CD4-positive, CD25-positive, alpha-beta regulatory T cell (primary cell): ENCODE measurements around the gene PINLYP. TPM values are rescaled to one million over a fixed set of nuclear protein-coding genes. Genes with fewer than 3 reads are reported as not detected.

Experiments used
- ATAC-seq, 2 donors: fragments of 150-1000 bp; cut with Tn5 transposase; one replicate each; pipeline ENCODE4 v1.10.0; 2021; ENCODE audit warnings: low read depth in 2 of 2, moderate number of reproducible peaks in 2 of 2, moderate library complexity in 1 of 2
- DNase-seq, 3 donors: peaks; one replicate each; pipeline versions ENCODE4 v3.0.0 to v3.0.0-alpha.2; 2012 to 2022; ENCODE audit warnings: mixed read lengths in 1 of 3
- H3K27ac ChIP-seq: one replicate; pipeline ENCODE4 v1.7.0; 2013; ENCODE audit warnings: mild to moderate bottlenecking, low read length; ENCODE audit not compliant: insufficient read depth, poor library complexity, severe bottlenecking
- H3K27me3 ChIP-seq: one replicate; pipeline ENCODE4 v1.7.0; 2013; ENCODE audit warnings: low read length; ENCODE audit not compliant: control insufficient read depth, insufficient read depth
- H3K36me3 ChIP-seq: one replicate; pipeline ENCODE4 v1.7.0; 2013; ENCODE audit warnings: mild to moderate bottlenecking, low read length, moderate library complexity; ENCODE audit not compliant: control insufficient read depth, insufficient read depth
- H3K4me1 ChIP-seq: 2 replicates; pipeline ENCODE4 v1.7.0; 2013; ENCODE audit warnings: mild to moderate bottlenecking, low read length; ENCODE audit not compliant: insufficient read depth, control insufficient read depth, poor library complexity, severe bottlenecking
- H3K4me3 ChIP-seq: one replicate; pipeline ENCODE4 v1.7.0; 2013; ENCODE audit warnings: low read depth, mild to moderate bottlenecking, low read length, moderate library complexity
- H3K9me3 ChIP-seq, 2 experiments: 1 replicate in 1 of 2; 2 replicates in 1 of 2; pipeline ENCODE4 v1.7.0; 2013; ENCODE audit warnings: low read length in 2 of 2, mild to moderate bottlenecking in 1 of 2, moderate library complexity in 1 of 2; ENCODE audit not compliant: control insufficient read depth in 2 of 2
- H3K27ac Mint-ChIP-seq, 3 donors: one replicate each; pipeline ENCODE4 v1.8.0; 2020 to 2022; ENCODE audit warnings: mild to moderate bottlenecking in 3 of 3, mixed read lengths in 3 of 3, moderate library complexity in 2 of 3
- H3K27me3 Mint-ChIP-seq: one replicate; pipeline ENCODE4 v1.8.0; 2022; ENCODE audit warnings: mild to moderate bottlenecking, mixed read lengths
- H3K36me3 Mint-ChIP-seq: one replicate; pipeline ENCODE4 v1.8.0; 2020; ENCODE audit warnings: mixed read lengths
- H3K4me1 Mint-ChIP-seq, 4 donors: one replicate each; pipeline ENCODE4 v1.8.0; 2020 to 2022; ENCODE audit warnings: mixed read lengths in 4 of 4, mild to moderate bottlenecking in 1 of 4
- H3K4me3 Mint-ChIP-seq, 4 donors: one replicate each; pipeline ENCODE4 v1.8.0; 2020 to 2022; ENCODE audit warnings: mild to moderate bottlenecking in 4 of 4, mixed read lengths in 4 of 4, moderate library complexity in 3 of 4
- H3K9me3 Mint-ChIP-seq, 7 donors: one replicate each; pipeline ENCODE4 v1.8.0; 2020 to 2022; ENCODE audit warnings: mixed read lengths in 7 of 7, mild to moderate bottlenecking in 3 of 7, moderate library complexity in 2 of 7
- polyA plus RNA-seq, 4 donors: library from polyadenylated mRNA; unstranded; fragments of 300-500 nt; fragmentation: Illumina TruSeq; gene quantifications; one replicate each; pipeline ENCODE4 v1.2.3, GENCODE V29; 2021
- total RNA-seq: library from RNA; stranded (reverse); gene quantifications from one replicate; pipeline ENCODE4 v1.2.3, GENCODE V29; 2022

PINLYP gene
- total RNA-seq (not detected), polyA plus RNA-seq (1 to 10 TPM in 1 of 4 donors, under 1 TPM in 3; 0.42 to 1.3 (median 0.65) TPM)

GRCh38 chr19:43575156-43575950 is at the start of gene PINLYP, which contains the start of gene XRCC1:
Gene PINLYP (plus strand): TSS chr19:43575801. CDS start chr19:43577192, 1,391 bp downstream.
Gene XRCC1 (minus strand): TSS chr19:43575527. CDS start chr19:43575458, 69 bp downstream.
- DNase-seq: peak; percentile 95 to 98 (median 97)
- H3K4me1 Mint-ChIP-seq: peaks cover 7 to 53% (median 28%) of the 10 kb centered on the region in 4 donors

DNA sequence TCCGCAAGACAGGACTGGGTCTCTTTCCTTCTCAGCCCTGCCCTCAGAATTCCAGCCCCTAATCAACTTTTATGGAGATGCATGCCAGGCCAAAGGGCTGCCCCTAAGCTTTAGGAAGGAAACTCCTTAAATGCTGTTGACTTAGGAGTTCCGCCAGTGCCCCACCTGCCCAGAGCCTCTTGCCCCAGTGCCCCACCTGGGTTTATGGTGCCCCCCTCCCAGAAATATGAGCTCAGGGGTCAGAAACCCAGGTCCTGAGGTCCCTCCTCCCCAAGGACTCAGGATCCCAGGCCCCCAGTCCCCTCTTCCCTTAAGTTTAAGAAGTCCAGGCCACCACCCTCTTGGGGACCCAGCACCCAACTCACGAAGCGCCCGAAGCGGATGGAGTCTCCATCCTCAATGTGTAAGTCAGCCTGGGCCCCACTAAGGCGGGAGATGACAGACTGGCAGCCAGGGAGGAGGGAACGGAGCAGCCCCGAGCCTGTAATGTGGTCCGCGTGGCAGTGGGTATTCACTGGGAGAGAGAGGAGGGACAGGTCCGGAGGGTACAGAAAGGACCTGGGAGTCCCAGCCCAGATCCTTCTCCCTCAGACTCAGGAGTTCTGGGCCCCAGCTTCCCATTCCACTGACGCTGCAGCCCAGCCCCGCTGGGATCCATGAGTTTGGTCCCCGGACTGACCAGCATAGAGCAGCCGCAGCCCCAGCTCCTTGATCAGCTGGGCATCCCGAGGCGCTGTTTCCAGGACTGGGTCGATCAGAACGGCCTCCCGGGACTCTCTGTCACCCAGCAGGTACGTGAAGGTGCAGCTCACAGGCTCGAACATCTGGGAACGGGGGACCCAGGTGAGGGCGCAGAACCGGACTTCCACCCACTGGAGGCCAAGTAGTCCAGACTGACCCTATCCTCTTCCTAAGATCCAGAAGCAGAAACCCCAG is 49.5 kb upstream of the PINLYP start:
- no peaks in the 10 kb centered on the region for H3K9me3 ChIP-seq
- H3K36me3 ChIP-seq: no peaks in the 10 kb centered on the region
- peaks cover 31% of the 10 kb centered on the region for H3K4me1 ChIP-seq
- peak overlapping the region; percentile 63 for H3K27ac ChIP-seq
- ATAC-seq: peak; percentile 15 to 20
- no peaks in the 10 kb centered on the region for H3K36me3 Mint-ChIP-seq
- H3K4me3 Mint-ChIP-seq: peak overlapping the region; percentile 76 to 97 (median 84)
- H3K27me3 Mint-ChIP-seq: no peaks in the 10 kb centered on the region
- peak in 1 of 3 donors; percentile 42 for DNase-seq
- H3K4me3 ChIP-seq: peak overlapping the region; percentile 80
- H3K27me3 ChIP-seq: no peaks in the 10 kb centered on the region
- no peaks in the 10 kb centered on the region for H3K9me3 Mint-ChIP-seq
- H3K4me1 Mint-ChIP-seq: peaks cover 5 to 31% (median 21%) of the 10 kb centered on the region in 4 donors
- peak overlapping the region; percentile 28 to 88 (median 74) for H3K27ac Mint-ChIP-seq

More at GRCh38 chr19:43575156-43575950, at the start of gene PINLYP, which contains the start of gene XRCC1:
- H3K4me1 ChIP-seq: peaks cover 20% of the 10 kb centered on the region
- Mint-ChIP-seq H3K4me3 (peak within 1 kb of the TSS; percentile 95 to 100 (median 97)), H3K36me3 (peaks cover 18% of the 10 kb centered on the region), H3K9me3 (no peaks in the 10 kb centered on the region), H3K27ac (peak within 1 kb of the TSS; percentile 76 to 99 (median 98)), H3K27me3 (peaks cover 10% of the 10 kb centered on the region)
- H3K9me3 ChIP-seq: no peaks in the 10 kb centered on the region
- no peaks in the 10 kb centered on the region for H3K27me3 ChIP-seq
- H3K36me3 ChIP-seq: peaks cover 4% of the 10 kb centered on the region
- H3K27ac ChIP-seq: peak within 1 kb of the TSS; percentile 81
- ATAC-seq: peak; percentile 98
- peak within 1 kb of the TSS; percentile 95 for H3K4me3 ChIP-seq

DNA sequence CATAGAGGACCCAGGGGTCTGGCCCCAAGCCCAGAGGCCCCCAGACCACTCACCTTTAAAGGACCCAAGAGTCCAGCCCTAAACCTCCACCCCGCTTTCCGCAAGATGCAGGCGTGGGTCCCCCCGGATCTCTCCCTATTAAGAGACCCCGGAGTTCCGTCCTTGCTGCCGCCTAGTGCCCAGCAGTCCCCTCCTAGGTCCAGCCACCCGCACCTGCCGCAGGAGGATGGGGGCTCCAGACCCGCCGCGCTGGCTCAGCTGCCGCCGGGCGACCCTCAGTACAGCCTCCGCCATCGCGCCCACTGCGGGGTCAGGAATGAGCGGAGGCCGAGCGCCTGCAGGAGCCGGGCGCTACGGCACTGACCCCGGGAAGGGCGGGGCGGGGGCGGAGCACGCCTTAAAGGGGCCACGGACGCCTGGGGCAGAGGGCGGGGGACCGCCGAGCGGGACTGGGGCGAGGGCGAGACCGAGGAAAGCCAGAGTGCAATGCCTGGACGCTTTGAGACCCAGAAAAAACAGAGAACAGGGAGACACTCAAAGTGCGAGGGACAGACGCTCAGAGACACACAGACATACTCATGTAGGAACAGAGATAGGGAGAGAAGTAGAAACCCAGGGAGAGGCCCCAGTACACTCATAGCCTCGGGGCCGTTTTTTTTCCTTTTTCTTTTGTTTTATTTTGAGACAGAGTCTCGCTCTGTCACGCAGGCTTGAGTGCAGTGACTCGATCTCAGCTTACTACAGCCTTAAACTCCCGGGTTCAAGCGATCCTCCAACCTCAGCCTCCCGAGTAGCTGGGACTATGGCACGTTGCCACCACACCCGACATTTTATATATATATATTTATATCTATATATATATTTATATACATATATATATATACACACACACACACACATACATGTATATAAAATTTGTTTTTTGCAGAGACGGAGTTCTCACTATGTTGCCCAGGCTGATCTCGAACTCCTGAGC is 48.4 kb upstream of the PINLYP start, which contains the start of gene ETHE1:
TSS of gene ETHE1 (minus strand) at position 318 of the 976 bp plus-strand sequence. CDS start at position 294, 24 bp downstream.
- Histone ChIP-seq H3K4me1 (peaks cover 31% of the 10 kb centered on the region), H3K4me3 (peak within 1 kb of the TSS; percentile 86), H3K27ac (peak within 1 kb of the TSS; percentile 63), H3K36me3 (no peaks in the 10 kb centered on the region), H3K9me3 (no peaks in the 10 kb centered on the region), H3K27me3 (no peaks in the 10 kb centered on the region)
- Mint-ChIP-seq H3K4me3 (peak within 1 kb of the TSS; percentile 76 to 97 (median 84)), H3K27ac (peak within 1 kb of the TSS; percentile 28 to 91 (median 74)), H3K27me3 (no peaks in the 10 kb centered on the region), H3K36me3 (no peaks in the 10 kb centered on the region), H3K4me1 (peaks cover 5 to 34% (median 21%) of the 10 kb centered on the region in 4 donors), H3K9me3 (no peaks in the 10 kb centered on the region)
- peak; percentile 72 to 81 for ATAC-seq
- DNase-seq: peak; percentile 59 to 81 (median 70)

GRCh38 chr19:43527860-43528622 is 47.6 kb upstream of the PINLYP start:
- H3K27ac ChIP-seq: no peak overlapping the region
- no peaks in the 10 kb centered on the region for H3K9me3 ChIP-seq
- peaks cover 38% of the 10 kb centered on the region for H3K4me1 ChIP-seq
- no peaks in the 10 kb centered on the region for H3K27me3 ChIP-seq
- no peak overlapping the region for H3K4me3 ChIP-seq
- Mint-ChIP-seq H3K36me3 (no peaks in the 10 kb centered on the region), H3K27me3 (no peaks in the 10 kb centered on the region), H3K27ac (peak overlapping the region in 1 of 3 donors; percentile 42), H3K4me1 (peaks cover 5 to 39% (median 24%) of the 10 kb centered on the region in 4 donors), H3K4me3 (peak overlapping the region in 3 of 4 donors; percentile 26 to 76 (median 54)), H3K9me3 (no peaks in the 10 kb centered on the region)
- H3K36me3 ChIP-seq: no peaks in the 10 kb centered on the region
- ATAC-seq (no peak), DNase-seq (no peak)

DNA sequence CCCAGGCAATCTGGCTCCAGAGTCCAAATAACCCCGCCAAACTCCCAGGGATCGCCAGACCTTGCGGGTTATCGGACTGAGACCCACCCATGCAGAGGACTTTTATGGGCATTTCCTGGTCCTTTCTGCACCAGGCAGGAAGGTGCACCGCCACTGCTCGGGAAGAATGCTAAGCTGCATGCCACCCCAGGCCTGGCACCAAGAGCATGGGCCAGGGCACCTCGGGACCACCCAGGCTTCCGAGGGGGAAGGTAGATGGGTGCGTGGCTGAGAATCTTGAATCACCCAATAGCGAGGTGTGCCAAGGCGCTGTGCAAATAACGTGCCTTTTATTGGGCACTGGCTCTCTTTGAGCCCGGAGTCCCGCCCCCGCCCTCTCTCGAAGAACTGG is 43.0 kb upstream of the PINLYP start:
- peak overlapping the region; percentile 93 to 98 (median 96) for H3K4me3 Mint-ChIP-seq
- ATAC-seq: peak in 1 of 2 donors; percentile 9
- H3K27ac Mint-ChIP-seq: peak overlapping the region; percentile 84 to 95 (median 93)
- Histone ChIP-seq H3K4me3 (peak overlapping the region; percentile 69), H3K4me1 (peaks cover 15% of the 10 kb centered on the region), H3K27me3 (no peaks in the 10 kb centered on the region), H3K9me3 (no peaks in the 10 kb centered on the region), H3K36me3 (no peaks in the 10 kb centered on the region), H3K27ac (peak overlapping the region; percentile 74)
- peaks cover 5% of the 10 kb centered on the region for H3K27me3 Mint-ChIP-seq
- peaks cover 0 to 2% (median 0%) of the 10 kb centered on the region in 7 donors for H3K9me3 Mint-ChIP-seq
- peak in 1 of 3 donors; percentile 36 for DNase-seq
- H3K4me1 Mint-ChIP-seq: peaks cover 0 to 26% (median 9%) of the 10 kb centered on the region in 4 donors
- peaks cover 5% of the 10 kb centered on the region for H3K36me3 Mint-ChIP-seq

GRCh38 chr19:43532962-43533545 is 42.5 kb upstream of the PINLYP start, which contains the start of gene ZNF575:
Gene ZNF575 (plus strand): TSS chr19:43533188. CDS start chr19:43534423, 1,235 bp downstream.
- DNase-seq (peak; percentile 71 to 92 (median 85)), ATAC-seq (peak; percentile 43 to 58)
- H3K27me3 Mint-ChIP-seq: peaks cover 5% of the 10 kb centered on the region
- peak within 1 kb of the TSS; percentile 90 to 95 (median 93) for H3K27ac Mint-ChIP-seq
- Histone ChIP-seq H3K4me1 (peaks cover 11% of the 10 kb centered on the region), H3K4me3 (peak within 1 kb of the TSS; percentile 81), H3K9me3 (no peaks in the 10 kb centered on the region), H3K27ac (peak within 1 kb of the TSS; percentile 74), H3K27me3 (no peaks in the 10 kb centered on the region), H3K36me3 (peaks cover 2% of the 10 kb centered on the region)
- peaks cover 0 to 26% (median 9%) of the 10 kb centered on the region in 4 donors for H3K4me1 Mint-ChIP-seq
- H3K9me3 Mint-ChIP-seq: peaks cover 0 to 2% (median 0%) of the 10 kb centered on the region in 7 donors
- peaks cover 7% of the 10 kb centered on the region for H3K36me3 Mint-ChIP-seq
- H3K4me3 Mint-ChIP-seq: peak within 1 kb of the TSS; percentile 93 to 98 (median 96)
